ENCODE measurements around the gene CTSD. TPM values are rescaled to one million over a fixed set of nuclear protein-coding genes. Genes with fewer than 3 reads are reported as not detected.

The CTSD gene
- total RNA-seq, 1 experiment from 2014 or later: 559 TPM

- DNase-seq (ENCODE audit: low spot score): no peak
These were observed 17.9 kb downstream of the CTSD start for GRCh38 chr11:1745701-1746320.

- no peak for DNase-seq (ENCODE audit: low spot score)
These were observed 18.6 kb downstream of the CTSD start for GRCh38 chr11:1744891-1745700.

- no peak for DNase-seq (ENCODE audit: low spot score)
These were observed 19.4 kb downstream of the CTSD start for GRCh38 chr11:1744137-1744886.

GRCh38 chr11:1743585-1744136 lies 20.1 kb downstream of the CTSD start:
- DNase-seq (ENCODE audit: low spot score): no peak

GRCh38 chr11:1742869-1743584 lies 20.7 kb downstream of the CTSD start:
- no peak for DNase-seq (ENCODE audit: low spot score)

- no peak for DNase-seq (ENCODE audit: low spot score)
These were observed 21.4 kb downstream of the CTSD start for GRCh38 chr11:1742371-1742770.

- no peak for DNase-seq (ENCODE audit: low spot score)
These were observed 22.0 kb downstream of the CTSD start for GRCh38 chr11:1741741-1742140.

GRCh38 chr11:1740786-1741530 lies 22.8 kb downstream of the CTSD start:
- DNase-seq (ENCODE audit: low spot score): no peak

- DNase-seq (ENCODE audit: low spot score): no peak
These were observed 24.2 kb downstream of the CTSD start for GRCh38 chr11:1739576-1739975.

- DNase-seq (ENCODE audit: low spot score): no peak
These were observed 25.3 kb downstream of the CTSD start for GRCh38 chr11:1738380-1738779.

GRCh38 chr11:1737080-1737757 lies 26.5 kb downstream of the CTSD start:
- no peak for DNase-seq (ENCODE audit: low spot score)

GRCh38 chr11:1736447-1736992 lies 27.2 kb downstream of the CTSD start:
- no peak for DNase-seq (ENCODE audit: low spot score)

GRCh38 chr11:1735271-1735670 lies 28.5 kb downstream of the CTSD start:
- DNase-seq (ENCODE audit: low spot score): no peak

GRCh38 chr11:1734641-1735081 lies 29.1 kb downstream of the CTSD start:
- peak; percentile 4 for DNase-seq (ENCODE audit: low spot score)

- DNase-seq (ENCODE audit: low spot score): peak; percentile 11
These were observed 29.7 kb downstream of the CTSD start for GRCh38 chr11:1733716-1734640.

- DNase-seq (ENCODE audit: low spot score): peak; percentile 5
These were observed 30.6 kb downstream of the CTSD start for GRCh38 chr11:1733009-1733715.

- peak; percentile 6 for DNase-seq (ENCODE audit: low spot score)
These were observed 31.2 kb downstream of the CTSD start for GRCh38 chr11:1732418-1733008.
